ENCODE results near the gene NBPF12. TPM values are rescaled to one million over a fixed set of nuclear protein-coding genes. Genes with fewer than 3 reads are reported as not detected.
"Not testable (repeated sequence)": the region's sequence is repeated elsewhere in the genome, so short reads cannot be mapped to it uniquely, and the experiment has no call there.

NBPF12 gene
- total RNA-seq, 1 experiment from 2014 or later = 2.3 TPM

GRCh38 chr1:146985855-146986254 is 47.7 kb downstream of the NBPF12 start:
- not testable (repeated sequence) for DNase-seq (ENCODE audit: low read depth)

GRCh38 chr1:146986450-146986849 is 48.3 kb downstream of the NBPF12 start:
- DNase-seq (ENCODE audit: low read depth) = not testable (repeated sequence)

GRCh38 chr1:146987502-146987901 is 49.4 kb downstream of the NBPF12 start:
- DNase-seq (ENCODE audit: low read depth) = not testable (repeated sequence)

GRCh38 chr1:146989455-146989854 is 51.3 kb downstream of the NBPF12 start:
- not testable (repeated sequence) for DNase-seq (ENCODE audit: low read depth)

GRCh38 chr1:147008495-147008894 is 70.4 kb downstream of the NBPF12 start:
- not testable (repeated sequence) for DNase-seq (ENCODE audit: low read depth)

GRCh38 chr1:147026975-147027374 is 88.9 kb downstream of the NBPF12 start:
- not testable (repeated sequence) for DNase-seq (ENCODE audit: low read depth)

GRCh38 chr1:147030066-147030653 is 92.0 kb downstream of the NBPF12 start:
- DNase-seq (ENCODE audit: low read depth) = peak; percentile 81

- DNase-seq (ENCODE audit: low read depth) = no peak
Observed at GRCh38 chr1:147039916-147040315, 101.8 kb downstream of the NBPF12 start.

- DNase-seq (ENCODE audit: low read depth) = not testable (repeated sequence)
Observed at GRCh38 chr1:147042891-147043290, 104.8 kb downstream of the NBPF12 start.

- DNase-seq (ENCODE audit: low read depth) = not testable (repeated sequence)
Observed at GRCh38 chr1:147044511-147044910, 106.4 kb downstream of the NBPF12 start.

Other genes starting within 250 kb of the NBPF12 start
- 4.9 and 6.1 TPM in 2 replicates for gene PRKAB2, start 234.1 kb downstream of the NBPF12 start, total RNA-seq (2014; rRNA removed; shearing (Covaris generic))

All from HT1080 (cell line).